Type B pancreatic cell (in vitro differentiated cells): ENCODE measurements around the gene RNF40. TPM values are rescaled to one million over a fixed set of nuclear protein-coding genes. Genes with fewer than 3 reads are reported as not detected.
A peak's percentile ranks its signal among the peaks of the same experiment; 100 is the strongest.

Experiments used
- DNase-seq: peaks from one replicate; pipeline ENCODE4 v3.0.0; 2021; ENCODE audit warnings: mixed read lengths; ENCODE audit not compliant: unreplicated experiment; ENCODE audit errors: extremely low spot score
- H3K27ac Mint-ChIP-seq: 2 replicates; pipeline ENCODE4 v1.8.0; 2021; ENCODE audit warnings: mild to moderate bottlenecking, mixed read lengths
- H3K27me3 Mint-ChIP-seq: 2 replicates; pipeline ENCODE4 v1.8.0; 2021; ENCODE audit warnings: mixed read lengths
- H3K36me3 Mint-ChIP-seq: 2 replicates; pipeline ENCODE4 v1.8.0; 2021; ENCODE audit warnings: mixed read lengths
- H3K4me1 Mint-ChIP-seq: one replicate; pipeline ENCODE4 v1.8.0; 2021; ENCODE audit warnings: mixed read lengths; ENCODE audit not compliant: unreplicated experiment
- H3K4me3 Mint-ChIP-seq: 2 replicates; pipeline ENCODE4 v1.8.0; 2021; ENCODE audit warnings: mild to moderate bottlenecking, mixed read lengths
- H3K9me3 Mint-ChIP-seq: 2 replicates; pipeline ENCODE4 v1.8.0; 2021; ENCODE audit warnings: mixed read lengths
- total RNA-seq: library from RNA; stranded (reverse); gene quantifications from 2 replicates; pipeline ENCODE4 v1.2.1, GENCODE V29; 2021; ENCODE audit warnings: low replicate concordance
- TF ChIP-seq, protein P1 (sequence below): fragments of 200-600 bp; sonication (generic); conservative IDR thresholded peaks from 2 replicates; pipeline ENCODE4 v1.5.0; 2021; ENCODE audit warnings: antibody characterized with exemption, mild to moderate bottlenecking

RNF40 gene
- total RNA-seq, 1 donor from 2014 or later: 131 TPM

DNA sequence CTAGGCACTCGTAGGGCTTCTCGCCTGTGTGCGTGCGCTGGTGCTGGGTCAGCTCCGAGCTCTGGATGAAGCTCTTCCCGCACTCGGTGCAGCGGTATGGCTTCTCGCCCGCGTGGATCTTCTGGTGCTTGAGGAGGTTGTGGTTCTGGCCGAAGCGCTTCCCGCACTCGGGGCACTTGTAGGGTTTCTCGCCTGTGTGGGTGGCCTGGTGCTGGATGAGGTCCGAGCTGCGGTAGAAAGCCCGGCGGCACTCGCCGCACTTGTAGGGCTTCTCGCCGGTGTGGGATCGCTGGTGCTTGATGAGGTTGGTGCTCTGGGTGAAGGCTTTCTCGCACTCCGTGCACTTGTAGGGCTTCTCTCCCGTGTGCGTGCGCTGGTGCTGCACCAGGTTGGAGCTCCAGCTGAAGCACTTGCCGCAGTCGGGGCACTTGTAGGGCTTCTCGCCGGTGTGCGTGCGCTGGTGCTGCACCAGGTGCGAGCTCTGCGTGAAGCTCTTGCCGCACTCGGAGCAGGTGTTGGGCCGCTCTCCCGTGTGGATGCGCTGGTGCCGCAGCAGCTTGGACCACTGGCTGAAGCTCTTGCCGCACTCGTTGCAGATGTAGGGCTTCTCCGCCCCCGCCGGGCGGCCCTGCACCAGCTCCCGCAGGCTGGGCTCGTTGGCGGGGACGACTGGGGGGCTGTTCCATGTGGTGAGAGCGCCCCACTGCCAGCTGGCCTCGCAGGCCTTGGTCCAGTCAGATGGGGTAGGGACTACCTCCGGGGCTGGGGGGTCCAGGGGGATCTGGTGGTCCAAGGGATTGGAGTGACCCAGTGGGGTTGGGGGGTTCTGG lies 21.4 kb downstream of the RNF40 start:
- H3K4me3 Mint-ChIP-seq: no peak overlapping the region
- H3K36me3 Mint-ChIP-seq: peaks cover 5% of the 10 kb centered on the region
- DNase-seq: no peak
- H3K27ac Mint-ChIP-seq: no peak overlapping the region
- H3K9me3 Mint-ChIP-seq: no peaks in the 10 kb centered on the region
- no peaks in the 10 kb centered on the region for H3K27me3 Mint-ChIP-seq
- H3K4me1 Mint-ChIP-seq: peaks cover 27% of the 10 kb centered on the region
- TF ChIP-seq, protein P1, sequence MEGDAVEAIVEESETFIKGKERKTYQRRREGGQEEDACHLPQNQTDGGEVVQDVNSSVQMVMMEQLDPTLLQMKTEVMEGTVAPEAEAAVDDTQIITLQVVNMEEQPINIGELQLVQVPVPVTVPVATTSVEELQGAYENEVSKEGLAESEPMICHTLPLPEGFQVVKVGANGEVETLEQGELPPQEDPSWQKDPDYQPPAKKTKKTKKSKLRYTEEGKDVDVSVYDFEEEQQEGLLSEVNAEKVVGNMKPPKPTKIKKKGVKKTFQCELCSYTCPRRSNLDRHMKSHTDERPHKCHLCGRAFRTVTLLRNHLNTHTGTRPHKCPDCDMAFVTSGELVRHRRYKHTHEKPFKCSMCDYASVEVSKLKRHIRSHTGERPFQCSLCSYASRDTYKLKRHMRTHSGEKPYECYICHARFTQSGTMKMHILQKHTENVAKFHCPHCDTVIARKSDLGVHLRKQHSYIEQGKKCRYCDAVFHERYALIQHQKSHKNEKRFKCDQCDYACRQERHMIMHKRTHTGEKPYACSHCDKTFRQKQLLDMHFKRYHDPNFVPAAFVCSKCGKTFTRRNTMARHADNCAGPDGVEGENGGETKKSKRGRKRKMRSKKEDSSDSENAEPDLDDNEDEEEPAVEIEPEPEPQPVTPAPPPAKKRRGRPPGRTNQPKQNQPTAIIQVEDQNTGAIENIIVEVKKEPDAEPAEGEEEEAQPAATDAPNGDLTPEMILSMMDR: no peak

DNA sequence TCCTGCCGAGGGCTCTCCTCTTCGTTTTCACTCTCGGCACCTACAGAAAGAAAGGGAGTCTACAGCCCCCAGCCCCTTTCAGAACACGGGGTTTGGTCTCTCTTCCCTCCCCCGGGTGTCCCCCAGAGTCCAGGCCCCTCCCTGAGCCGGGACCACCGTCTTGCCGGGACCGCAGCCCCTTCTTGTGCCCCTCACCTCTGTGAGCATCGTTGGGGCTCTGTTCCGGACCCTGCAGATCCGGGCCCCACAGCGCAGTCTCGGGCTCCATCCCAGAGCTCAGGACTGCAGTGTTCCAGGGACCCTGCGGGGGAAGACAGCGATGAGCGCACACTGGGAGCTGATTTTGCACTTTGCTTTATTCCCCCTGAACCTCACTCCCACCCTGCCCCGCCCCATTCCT lies 22.1 kb downstream of the RNF40 start:
- no peak overlapping the region for H3K27ac Mint-ChIP-seq
- no peaks in the 10 kb centered on the region for H3K9me3 Mint-ChIP-seq
- peak overlapping the region; percentile 47 for H3K4me3 Mint-ChIP-seq
- no peaks in the 10 kb centered on the region for H3K36me3 Mint-ChIP-seq
- TF ChIP-seq, protein P1: no peak
- DNase-seq: no peak
- no peaks in the 10 kb centered on the region for H3K27me3 Mint-ChIP-seq
- peaks cover 20% of the 10 kb centered on the region for H3K4me1 Mint-ChIP-seq

GRCh38 chr16:30785126-30786106 lies 23.3 kb downstream of the RNF40 start:
- H3K27ac Mint-ChIP-seq: peak overlapping the region; percentile 53
- H3K4me1 Mint-ChIP-seq: peaks cover 19% of the 10 kb centered on the region
- DNase-seq: no peak
- no peaks in the 10 kb centered on the region for H3K9me3 Mint-ChIP-seq
- TF ChIP-seq, protein P1: no peak
- peak overlapping the region; percentile 91 for H3K4me3 Mint-ChIP-seq
- H3K27me3 Mint-ChIP-seq: no peaks in the 10 kb centered on the region
- no peaks in the 10 kb centered on the region for H3K36me3 Mint-ChIP-seq

- DNase-seq: no peak
- TF ChIP-seq, protein P1: no peak
- H3K4me1 Mint-ChIP-seq: peaks cover 19% of the 10 kb centered on the region
- H3K4me3 Mint-ChIP-seq: peak overlapping the region; percentile 91
- H3K9me3 Mint-ChIP-seq: no peaks in the 10 kb centered on the region
- no peaks in the 10 kb centered on the region for H3K27me3 Mint-ChIP-seq
- H3K36me3 Mint-ChIP-seq: no peaks in the 10 kb centered on the region
- H3K27ac Mint-ChIP-seq: no peak overlapping the region
Observed at GRCh38 chr16:30786115-30786935, 24.2 kb downstream of the RNF40 start.
